Measurements from ENCODE around the gene BEGAIN.
A peak's percentile ranks its signal among the peaks of the same experiment; 100 is the strongest.

BEGAIN gene

DNA sequence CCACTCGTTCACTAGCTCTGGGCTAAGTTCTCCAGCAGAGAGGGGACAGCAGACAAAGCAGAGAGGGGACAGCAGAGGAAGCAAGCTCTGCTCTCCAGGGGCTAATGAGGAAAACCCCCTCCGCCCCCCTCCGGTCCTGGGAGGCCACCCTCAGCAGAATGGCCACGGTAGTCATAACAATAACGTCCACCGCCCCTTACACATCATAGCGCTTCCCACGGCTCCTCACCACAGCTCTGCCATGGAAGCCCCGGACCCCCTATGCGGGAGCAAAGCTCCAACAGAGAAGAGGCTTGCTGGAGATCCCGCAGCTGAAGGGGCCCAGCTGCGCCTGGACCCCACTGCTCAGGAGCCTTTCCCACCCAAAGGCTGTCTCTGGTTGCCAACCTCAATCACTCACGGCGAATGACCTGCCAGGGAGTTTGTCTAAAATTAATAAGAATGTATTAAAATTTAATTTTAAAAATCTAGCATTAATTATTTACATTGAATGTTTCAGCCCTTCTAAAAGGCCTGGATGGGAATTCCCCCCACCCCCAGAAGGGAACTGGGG is 17.4 kb downstream of the BEGAIN start:
- DNase-seq (ENCODE audit: low spot score) = no peak

DNA sequence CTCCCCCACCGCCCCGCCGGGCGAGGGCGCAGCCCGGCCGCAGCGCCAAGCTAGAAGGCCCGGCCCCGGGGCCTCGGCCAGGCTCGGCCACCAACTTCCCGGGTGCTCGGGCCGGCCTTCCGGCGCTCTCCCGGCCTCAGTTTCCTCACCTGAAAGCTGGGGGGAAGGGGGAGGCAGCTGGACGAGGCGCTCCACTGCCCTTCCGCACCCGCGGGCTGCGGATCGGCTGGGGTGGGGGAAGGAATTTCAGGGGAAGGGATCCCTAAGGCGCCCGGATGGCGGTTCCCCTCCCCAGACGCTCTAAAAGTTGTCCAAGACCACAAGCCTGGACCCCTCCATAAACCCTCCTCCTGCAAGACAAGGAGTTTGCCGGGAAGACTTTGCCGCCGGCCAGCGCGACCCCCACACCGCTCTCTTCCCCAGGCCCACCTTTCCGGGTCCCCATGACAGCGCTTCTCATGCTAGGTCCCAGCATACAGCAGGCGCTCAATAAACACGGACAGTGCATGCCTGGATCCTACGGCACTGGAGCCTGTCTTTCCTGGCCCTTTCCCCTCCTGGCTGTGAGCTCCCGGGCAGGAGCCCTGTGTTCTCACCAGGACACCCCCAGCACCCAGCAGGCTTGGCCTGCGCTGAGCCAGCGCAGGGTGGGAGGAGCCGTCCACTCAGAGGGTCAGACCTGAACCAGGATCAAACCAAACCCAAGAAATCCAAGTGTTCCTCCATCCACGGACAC is 18.1 kb downstream of the BEGAIN start:
- H3K9ac ChIP-seq (ENCODE audit: low read depth, low read length, poor library complexity) = peak overlapping the region; percentile 81
- peak overlapping the region; percentile 75 for H2BK5ac ChIP-seq (ENCODE audit: low read length)
- WGBS, 2 donors (ENCODE audit: extremely low coverage in 2 of 2, insufficient read length in 2 of 2, insufficient replicate concordance in 1 of 2) = no CpG with 5 or more reads among the region's 45 CpGs
- peak overlapping the region; percentile 99 for H2BK12ac ChIP-seq (ENCODE audit: low read length)
- H3K4me1 ChIP-seq (ENCODE audit: control insufficient read depth in 2 of 2, insufficient read depth in 1 of 2, low read depth in 1 of 2, low read length in 2 of 2) = peaks cover 21 to 34% of the 10 kb centered on the region in 2 donors
- H2BK15ac ChIP-seq (ENCODE audit: low read length) = peak overlapping the region; percentile 97
- H2BK120ac ChIP-seq (ENCODE audit: low read depth, low read length) = peak overlapping the region; percentile 96
- peaks cover 8 to 87% (median 33%) of the 10 kb centered on the region in 3 experiments for H3K27me3 ChIP-seq (ENCODE audit: control insufficient read depth in 3 of 3, insufficient read depth in 3 of 3, low read depth in 1 of 3, low read length in 3 of 3)
- H3K4me2 ChIP-seq (ENCODE audit: insufficient read depth, low read length, poor library complexity, severe bottlenecking) = peak overlapping the region; percentile 97
- peak overlapping the region; percentile 86 for H2AFZ ChIP-seq (ENCODE audit: low read length)
- peak overlapping the region; percentile 94 for H2AK5ac ChIP-seq (ENCODE audit: low read depth, low read length)
- H3K36me3 ChIP-seq (replicated peaks in 1 of 2; ENCODE audit: control insufficient read depth in 2 of 2, insufficient read depth in 2 of 2, low read length in 2 of 2) = no peaks in the 10 kb centered on the region
- peak overlapping the region; percentile 85 for H4K91ac ChIP-seq (ENCODE audit: low read depth, low read length, poor library complexity)
- H3K27ac ChIP-seq (replicated peaks; ENCODE audit: low read length) = no peak overlapping the region
- H4K8ac ChIP-seq (ENCODE audit: low read depth, low read length) = no peak overlapping the region
- peaks cover 7% of the 10 kb centered on the region for H3K79me1 ChIP-seq (ENCODE audit: low read depth, low read length)
- peak overlapping the region; percentile 97 for H3K18ac ChIP-seq (ENCODE audit: low read length)
- H3K4me3 ChIP-seq (ENCODE audit: low read length in 2 of 2) = peak overlapping the region in 1 of 2 donors; percentile 79
- H3K9me3 ChIP-seq (replicated peaks in 1 of 2; ENCODE audit: control insufficient read depth in 2 of 2, insufficient read depth in 1 of 2, low read depth in 1 of 2, low read length in 2 of 2) = no peaks in the 10 kb centered on the region
- no peak overlapping the region for H3K4ac ChIP-seq (ENCODE audit: low read length)
- H3K14ac ChIP-seq (ENCODE audit: low read length) = peak overlapping the region; percentile 98
- DNase-seq (ENCODE audit: low spot score) = no peak
- peak overlapping the region; percentile 93 for H3K23ac ChIP-seq (ENCODE audit: low read depth, low read length, poor library complexity)

More for the DNA sequence above, 17.4 kb downstream of the BEGAIN start:
- Histone ChIP-seq H3K36me3 (replicated peaks in 1 of 2; ENCODE audit: control insufficient read depth in 2 of 2, insufficient read depth in 2 of 2, low read length in 2 of 2) (no peaks in the 10 kb centered on the region), H4K91ac (ENCODE audit: low read depth, low read length, poor library complexity) (no peak overlapping the region), H3K4me2 (ENCODE audit: insufficient read depth, low read length, poor library complexity, severe bottlenecking) (peak overlapping the region; percentile 97), H2BK5ac (ENCODE audit: low read length) (peak overlapping the region; percentile 75), H3K27me3 (ENCODE audit: control insufficient read depth in 3 of 3, insufficient read depth in 3 of 3, low read depth in 1 of 3, low read length in 3 of 3) (peaks cover 8 to 80% (median 33%) of the 10 kb centered on the region in 3 experiments), H2AFZ (ENCODE audit: low read length) (no peak overlapping the region), H3K4me3 (ENCODE audit: low read length in 2 of 2) (peak overlapping the region in 1 of 2 donors; percentile 79), H3K14ac (ENCODE audit: low read length) (peak overlapping the region; percentile 98), H3K9me3 (replicated peaks in 1 of 2; ENCODE audit: control insufficient read depth in 2 of 2, insufficient read depth in 1 of 2, low read depth in 1 of 2, low read length in 2 of 2) (no peaks in the 10 kb centered on the region), H3K4ac (ENCODE audit: low read length) (no peak overlapping the region), H2BK15ac (ENCODE audit: low read length) (peak overlapping the region; percentile 97), H2BK120ac (ENCODE audit: low read depth, low read length) (peak overlapping the region; percentile 96), H4K8ac (ENCODE audit: low read depth, low read length) (no peak overlapping the region), H2BK12ac (ENCODE audit: low read length) (peak overlapping the region; percentile 99), H3K18ac (ENCODE audit: low read length) (peak overlapping the region; percentile 78), H3K23ac (ENCODE audit: low read depth, low read length, poor library complexity) (peak overlapping the region; percentile 93), H2AK5ac (ENCODE audit: low read depth, low read length) (peak overlapping the region; percentile 98), H3K4me1 (ENCODE audit: control insufficient read depth in 2 of 2, insufficient read depth in 1 of 2, low read depth in 1 of 2, low read length in 2 of 2) (peaks cover 27 to 37% of the 10 kb centered on the region in 2 donors), H3K9ac (ENCODE audit: low read depth, low read length, poor library complexity) (no peak overlapping the region), H3K27ac (replicated peaks; ENCODE audit: low read length) (no peak overlapping the region), H3K79me1 (ENCODE audit: low read depth, low read length) (peaks cover 7% of the 10 kb centered on the region)
- no CpG with 5 or more reads among the region's 14 CpGs for WGBS, 2 donors (ENCODE audit: extremely low coverage in 2 of 2, insufficient read length in 2 of 2, insufficient replicate concordance in 1 of 2)

DNA sequence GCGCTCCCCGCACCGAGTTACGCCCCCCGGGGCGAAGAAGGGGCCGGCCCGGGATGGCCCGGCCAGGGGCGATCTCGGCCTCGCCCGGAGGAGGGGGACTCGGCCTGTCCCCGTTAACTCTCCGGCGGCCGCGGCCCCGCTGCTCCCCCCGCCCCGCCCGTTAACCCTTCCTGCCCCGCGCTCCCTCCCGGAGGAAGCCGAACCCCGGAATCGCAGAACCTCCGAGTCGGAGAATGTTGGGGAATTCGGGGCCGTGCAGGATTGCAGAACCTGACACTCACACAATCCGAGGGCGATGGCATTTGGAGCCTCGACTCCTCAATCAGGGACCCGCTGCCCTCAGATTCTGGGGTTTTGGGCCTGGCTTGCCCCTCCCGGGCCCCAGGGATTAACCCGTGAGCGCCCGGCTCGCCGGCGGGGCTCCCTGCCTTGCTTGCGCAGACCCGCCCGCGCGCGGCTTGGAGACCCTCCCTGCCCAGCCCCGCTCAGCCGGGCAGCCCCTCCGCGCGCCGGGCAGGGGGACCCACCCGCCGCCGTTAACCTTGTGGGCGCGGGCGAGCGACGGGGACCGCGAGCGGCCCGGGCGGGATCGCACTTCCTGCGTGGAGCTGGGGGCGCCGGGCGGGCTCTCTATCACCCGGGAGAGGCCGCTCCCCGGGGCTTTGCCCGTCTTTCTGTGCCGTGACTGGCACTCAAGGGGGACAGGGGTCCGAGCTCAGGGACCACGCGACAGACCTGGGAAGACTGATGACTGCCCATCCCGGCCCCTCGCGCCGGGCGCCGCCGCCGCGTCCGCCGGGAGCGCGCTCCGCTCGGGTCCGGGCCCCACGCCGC is 18.8 kb downstream of the BEGAIN start:
- Histone ChIP-seq H3K27ac (replicated peaks; ENCODE audit: low read length) (no peak overlapping the region), H3K4me1 (ENCODE audit: control insufficient read depth in 2 of 2, insufficient read depth in 1 of 2, low read depth in 1 of 2, low read length in 2 of 2) (peaks cover 13 to 31% of the 10 kb centered on the region in 2 donors), H3K23ac (ENCODE audit: low read depth, low read length, poor library complexity) (peak overlapping the region; percentile 93), H3K4ac (ENCODE audit: low read length) (no peak overlapping the region), H3K14ac (ENCODE audit: low read length) (peak overlapping the region; percentile 21), H3K27me3 (ENCODE audit: control insufficient read depth in 3 of 3, insufficient read depth in 3 of 3, low read depth in 1 of 3, low read length in 3 of 3) (peaks cover 8 to 90% (median 33%) of the 10 kb centered on the region in 3 experiments), H3K9ac (ENCODE audit: low read depth, low read length, poor library complexity) (peak overlapping the region; percentile 78), H2BK120ac (ENCODE audit: low read depth, low read length) (no peak overlapping the region), H2BK15ac (ENCODE audit: low read length) (peak overlapping the region; percentile 97), H4K8ac (ENCODE audit: low read depth, low read length) (no peak overlapping the region), H3K4me3 (ENCODE audit: low read length in 2 of 2) (peak overlapping the region; percentile 36 to 79), H2AFZ (ENCODE audit: low read length) (peak overlapping the region; percentile 86), H3K4me2 (ENCODE audit: insufficient read depth, low read length, poor library complexity, severe bottlenecking) (peak overlapping the region; percentile 97), H2AK5ac (ENCODE audit: low read depth, low read length) (peak overlapping the region; percentile 70), H3K9me3 (replicated peaks in 1 of 2; ENCODE audit: control insufficient read depth in 2 of 2, insufficient read depth in 1 of 2, low read depth in 1 of 2, low read length in 2 of 2) (no peaks in the 10 kb centered on the region), H2BK12ac (ENCODE audit: low read length) (peak overlapping the region; percentile 73), H2BK5ac (ENCODE audit: low read length) (no peak overlapping the region), H4K91ac (ENCODE audit: low read depth, low read length, poor library complexity) (no peak overlapping the region), H3K36me3 (replicated peaks in 1 of 2; ENCODE audit: control insufficient read depth in 2 of 2, insufficient read depth in 2 of 2, low read length in 2 of 2) (no peaks in the 10 kb centered on the region), H3K18ac (ENCODE audit: low read length) (peak overlapping the region; percentile 97), H3K79me1 (ENCODE audit: low read depth, low read length) (peaks cover 7% of the 10 kb centered on the region)
- no CpG with 5 or more reads among the region's 100 CpGs for WGBS, 2 donors (ENCODE audit: extremely low coverage in 2 of 2, insufficient read length in 2 of 2, insufficient replicate concordance in 1 of 2)
- no peak for DNase-seq (ENCODE audit: low spot score)

All from neuronal stem cell (in vitro differentiated cells).